ENCODE results near the gene BEGAIN. TPM values are rescaled to one million over a fixed set of nuclear protein-coding genes. Genes with fewer than 3 reads are reported as not detected.

Gene BEGAIN
- total and polyA plus RNA-seq, 9 of the 15 experiments (the other 6 are each of a cell fraction or from before 2014, with no cell fraction given): 0.07 to 0.68 (median 0.55) TPM; not detected in 3

GRCh38 chr14:100544506-100545141 lies 42.6 kb downstream of the BEGAIN start:
- intact Hi-C loops (cut with micrococcal nuclease) (loop anchor here (5.0 kb wide), 1 partner anchor 103 kb away; no protein-coding TSS in a partner anchor), in situ Hi-C loops (cut with MboI) (no loop called here)
- Histone ChIP-seq H3K27ac (ENCODE audit: extremely low read depth, low read depth, low read length) (no peak overlapping the region), H3K4me2 (ENCODE audit: insufficient read depth, low read length) (no peak overlapping the region), H3K9me3 (replicated peaks; ENCODE audit: control insufficient read depth, insufficient read depth, low read depth, low read length) (no peaks in the 10 kb centered on the region), H4K20me1 (replicated peaks; ENCODE audit: control insufficient read depth, insufficient read depth, low read length) (no peaks in the 10 kb centered on the region), H3K79me2 (ENCODE audit: control insufficient read depth, insufficient read depth, low read length) (no peaks in the 10 kb centered on the region), H3K4me3 (no peak overlapping the region), H3K27me3 (ENCODE audit: control insufficient read depth in 2 of 2, insufficient read depth in 2 of 2, low read length in 2 of 2) (no peaks in the 10 kb centered on the region), H3K9ac (ENCODE audit: insufficient read depth in 1 of 2, low read depth in 2 of 2, low read length in 2 of 2) (peak overlapping the region in 1 of 2 experiments; percentile 20; a peak in 1 of 4 replicates), H3K9me1 (ENCODE audit: control insufficient read depth, insufficient read depth, low read length) (no peaks in the 10 kb centered on the region), H2AFZ (ENCODE audit: low read depth, low read length) (0 out of 2 replicates have a peak overlapping the region, but pooled peaks have one; percentile 96), H3K36me3 (ENCODE audit: control insufficient read depth, insufficient read depth, low read length) (no peaks in the 10 kb centered on the region), H3K4me1 (replicated peaks in 1 of 2; ENCODE audit: control insufficient read depth in 2 of 2, insufficient read depth in 2 of 2, low read length in 2 of 2) (peaks cover 12 to 60% of the 10 kb centered on the region in 2 experiments; a peak in 4 of 5 replicates)
- FAIRE-seq: no peak
- ChIA-PET CTCF (ENCODE audit: low intra/inter-chr PET ratio) (no interaction called here), POLR2A (interaction anchor here (0.6 to 1.0 kb wide), 4 partner anchors 10 to 68 kb away, joined by 3 to 5 read pairs (median 3); no protein-coding TSS in a partner anchor)
- WGBS (ENCODE audit: insufficient coverage, low coverage, missing lambda C conversion rate): 75% methylated on average over 10 of the region's 15 CpGs
- DNase-seq (ENCODE audit: extremely low read depth in 1 of 4, low spot score in 3 of 4): peak in 2 of 4 experiments; percentile 41 to 46
- no peak for ATAC-seq
- BruUV-seq (replicated peaks): no TSS peak
- TF ChIP-seq ZBTB33 (CRISPR knock-in tag; IDR thresholded peaks at IDR 0.05) (peak; percentile 90), PCBP2 (IDR thresholded peaks at IDR 0.05; ENCODE audit: low read depth, low read length, poor library complexity, severe bottlenecking) (no peak), EGR1 (conservative IDR thresholded peaks at IDR 0.05) (no peak)

All from K562 (cell line).